Measurements from ENCODE around the gene RAB17. TPM values are rescaled to one million over a fixed set of nuclear protein-coding genes. Genes with fewer than 3 reads are reported as not detected.
A peak's percentile ranks its signal among the peaks of the same experiment; 100 is the strongest.
"Not testable (repeated sequence)": the region's sequence is repeated elsewhere in the genome, so short reads cannot be mapped to it uniquely, and the experiment has no call there.

Gene RAB17
- total RNA-seq, 1 experiment from 2014 or later: 2.0 TPM

- DNase-seq (ENCODE audit: low read depth): no peak
Measured at GRCh38 chr2:237599465-237600110, 9.1 kb upstream of the RAB17 start.

GRCh38 chr2:237598468-237599208 lies 8.1 kb upstream of the RAB17 start:
- no peak for DNase-seq (ENCODE audit: low read depth)

GRCh38 chr2:237597196-237598145 lies 6.9 kb upstream of the RAB17 start:
- DNase-seq (ENCODE audit: low read depth): no peak

- DNase-seq (ENCODE audit: low read depth): no peak
Measured at GRCh38 chr2:237596520-237597195, 6.1 kb upstream of the RAB17 start.

- DNase-seq (ENCODE audit: low read depth): not testable (repeated sequence)
Measured at GRCh38 chr2:237595829-237596519, 5.4 kb upstream of the RAB17 start.

DNA sequence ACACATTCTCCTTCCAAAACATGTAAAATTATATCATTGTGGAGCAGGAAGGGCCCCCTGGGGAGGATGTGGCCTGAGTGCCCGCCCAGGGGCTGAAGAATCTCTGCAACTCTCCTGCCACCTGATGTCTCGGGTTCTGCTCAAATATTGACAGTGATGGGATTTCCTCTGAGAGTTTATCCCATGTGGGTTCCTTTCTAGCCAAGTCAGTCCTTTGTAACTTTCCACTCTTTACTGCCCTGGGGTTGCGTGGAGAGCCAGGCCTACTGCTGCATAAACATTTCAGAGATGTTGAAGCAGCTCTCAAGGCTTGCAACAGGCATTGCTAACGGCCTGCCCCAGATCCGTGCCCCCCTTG lies 4.0 kb upstream of the RAB17 start:
- no peak for DNase-seq (ENCODE audit: low read depth)

DNA sequence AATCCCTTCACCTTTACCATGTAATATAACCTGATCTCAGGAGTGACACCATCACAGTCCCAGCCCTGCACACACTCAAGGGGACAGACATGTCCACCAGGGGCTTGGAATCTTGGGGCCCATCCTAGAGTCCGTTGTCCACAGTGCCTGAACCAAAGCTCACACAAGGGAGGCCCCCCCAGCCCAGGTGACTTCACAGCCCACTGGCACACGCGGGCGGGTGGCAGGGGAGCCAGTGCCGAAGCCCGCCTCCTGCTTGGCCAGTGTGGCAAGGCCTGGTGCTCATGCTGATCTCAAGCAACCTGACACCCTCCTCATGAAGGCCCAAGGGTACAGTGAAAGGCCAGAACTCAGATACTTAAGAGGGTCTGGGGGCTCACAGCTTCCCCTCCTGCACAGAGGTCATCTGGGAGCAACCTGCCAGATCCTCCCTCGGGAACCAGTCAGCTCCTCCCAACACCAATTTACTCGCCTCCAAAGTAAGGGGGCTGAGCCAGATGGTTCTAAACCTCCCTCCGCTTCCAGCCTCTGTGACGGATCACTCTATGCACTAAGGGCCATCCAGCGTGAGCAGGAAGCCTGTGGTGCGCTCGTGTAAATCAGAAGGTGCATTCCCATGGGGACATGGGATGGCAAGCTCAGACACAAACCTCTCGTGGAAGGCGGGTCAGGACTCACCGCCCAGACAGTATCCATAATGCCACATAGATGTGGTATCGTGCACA lies 3.2 kb upstream of the RAB17 start:
- DNase-seq (ENCODE audit: low read depth): no peak

GRCh38 chr2:237593036-237593435 lies 2.5 kb upstream of the RAB17 start:
- DNase-seq (ENCODE audit: low read depth): no peak

- DNase-seq (ENCODE audit: low read depth): no peak
Measured at GRCh38 chr2:237592425-237592980, 2.0 kb upstream of the RAB17 start.

DNA sequence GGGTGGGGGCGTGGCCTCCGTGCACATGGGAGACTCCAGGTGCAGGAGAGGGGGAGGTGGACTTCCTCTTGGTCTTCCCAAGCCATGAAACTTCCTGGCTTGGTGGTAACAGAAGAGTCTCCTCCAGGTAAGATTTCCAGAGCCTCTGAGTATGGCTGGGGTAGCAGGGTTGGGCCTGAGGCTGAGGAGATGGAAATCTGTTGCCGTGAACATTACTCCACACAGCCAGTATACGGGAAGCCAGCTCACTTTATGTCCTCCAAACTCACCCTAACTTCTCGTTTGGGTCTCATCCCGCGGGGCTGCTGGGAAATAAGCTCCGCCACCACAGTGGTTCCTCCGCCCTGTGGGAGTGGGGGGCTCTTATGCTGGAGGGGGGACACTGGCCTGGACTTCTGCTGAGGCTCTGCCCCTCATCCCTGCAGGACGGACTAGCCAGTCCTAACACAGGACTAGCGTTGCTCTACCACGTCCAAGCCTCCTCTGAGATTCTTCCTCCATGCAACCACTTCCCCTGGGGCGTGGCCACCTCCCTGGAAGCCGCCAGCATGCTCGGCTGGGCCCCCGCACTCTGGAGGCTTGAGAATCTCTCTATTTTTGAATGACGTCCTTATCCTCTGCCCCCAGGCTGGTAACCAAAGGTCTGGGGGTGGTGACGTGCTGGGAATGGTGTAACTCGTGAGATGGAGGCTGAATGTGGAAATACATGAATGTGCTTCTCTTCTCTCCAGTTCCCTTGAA lies 777 bp upstream of the RAB17 start:
- DNase-seq (ENCODE audit: low read depth): no peak

DNA sequence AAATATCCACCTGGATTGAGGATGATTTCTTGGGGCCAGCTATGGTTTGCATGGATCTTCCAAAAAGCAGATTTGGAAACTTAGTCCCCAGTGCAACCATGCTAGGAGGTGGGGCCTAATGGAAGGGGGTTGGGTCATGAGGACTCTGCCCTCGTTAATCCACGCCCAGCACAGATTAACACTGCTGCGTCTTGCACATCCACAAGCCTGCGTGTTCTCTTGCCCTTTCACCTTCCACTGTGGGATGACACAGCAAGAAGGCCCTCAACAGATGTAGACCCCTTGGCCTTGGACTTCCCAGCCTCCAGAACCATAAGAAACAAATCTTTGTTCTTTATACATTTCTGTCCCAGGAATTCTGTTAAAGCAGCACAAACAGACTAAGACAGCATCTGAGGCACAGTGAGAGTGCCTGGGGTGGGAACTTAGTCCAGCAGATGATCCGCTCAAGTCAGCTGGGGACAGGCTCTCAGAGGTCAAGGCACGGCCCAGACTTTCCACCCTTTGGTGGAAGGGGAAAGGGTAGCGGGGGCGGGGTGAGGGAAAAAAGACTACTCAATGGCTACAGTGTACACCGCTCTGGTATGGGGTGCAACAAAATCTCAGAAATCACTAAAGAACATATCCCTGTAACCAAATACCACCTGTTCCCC lies 2.4 kb downstream of the RAB17 start:
- no peak for DNase-seq (ENCODE audit: low read depth)

DNA sequence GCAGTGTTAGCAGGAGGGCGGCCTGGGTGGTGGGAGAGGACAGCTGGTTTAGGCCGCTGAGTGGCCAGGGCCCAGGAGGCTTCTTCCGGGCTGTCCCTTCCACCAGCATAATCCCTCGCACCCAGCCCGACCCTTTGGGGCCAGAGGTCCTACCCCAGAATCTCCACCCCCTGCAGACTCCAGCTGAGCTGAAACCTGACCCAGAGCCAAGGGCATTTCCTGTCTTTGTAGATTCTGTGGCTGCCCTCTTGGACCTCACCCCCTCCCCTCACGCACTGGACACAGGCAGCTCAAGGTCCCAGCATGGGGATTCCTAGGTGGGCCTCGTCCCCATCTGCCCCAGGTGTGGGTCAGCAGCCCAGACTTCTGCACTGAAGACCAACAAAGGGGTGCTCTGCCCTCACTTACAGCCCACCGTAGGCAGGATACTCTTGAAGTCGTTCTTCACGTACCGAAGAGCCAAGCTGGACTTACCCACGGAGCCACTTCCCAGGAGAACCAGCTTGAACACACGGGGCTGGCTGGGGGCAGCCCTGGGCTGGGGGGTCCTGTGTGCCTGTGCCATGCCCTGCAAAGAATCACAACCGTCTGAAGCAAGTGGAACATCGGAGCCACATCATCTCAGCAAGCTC lies 4.8 kb downstream of the RAB17 start:
- DNase-seq (ENCODE audit: low read depth): no peak

DNA sequence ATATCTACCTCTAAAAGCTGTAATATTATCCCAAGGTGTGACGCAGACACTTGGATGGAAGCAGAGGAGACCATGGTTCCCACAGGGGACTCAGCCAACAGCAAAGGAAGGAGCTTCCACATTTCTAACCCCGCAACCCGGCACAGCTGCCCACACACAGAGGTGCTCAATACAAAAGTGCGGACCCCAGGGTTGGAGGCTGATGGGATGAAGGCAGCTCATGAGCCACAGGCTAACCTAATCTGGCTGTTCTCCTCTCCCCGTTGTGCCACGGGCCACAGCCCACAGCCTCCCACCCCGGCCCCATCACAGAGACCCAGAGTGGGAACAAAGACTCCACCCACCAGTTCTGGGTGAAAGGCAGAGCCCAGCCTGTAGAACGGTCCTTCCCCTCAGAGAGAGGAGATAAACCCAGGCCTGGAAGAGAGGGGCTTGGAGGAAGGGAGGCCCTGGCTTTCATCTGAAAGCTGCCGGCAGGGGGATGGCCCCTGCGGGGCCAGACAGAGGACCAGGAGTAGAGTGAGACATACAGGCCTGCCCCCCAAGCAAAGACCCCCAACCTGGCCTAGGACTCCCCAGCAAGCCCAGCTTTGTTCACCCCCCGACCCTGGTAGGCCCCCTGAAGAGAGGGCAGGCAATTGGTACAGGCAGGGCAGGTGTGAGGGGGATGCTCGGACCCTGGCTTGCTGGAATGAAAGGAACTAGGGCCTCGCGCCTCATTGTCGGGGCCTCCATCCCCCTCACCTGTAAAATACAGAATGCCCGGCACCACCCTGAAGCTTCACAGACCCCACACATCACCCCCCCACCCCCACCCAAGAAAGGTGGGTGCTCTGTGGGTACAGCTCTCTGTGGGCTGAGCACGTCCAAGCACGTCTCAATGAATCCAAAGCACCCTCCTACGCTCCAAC lies 6.9 kb downstream of the RAB17 start:
- no peak for DNase-seq (ENCODE audit: low read depth)

GRCh38 chr2:237581751-237582746 lies 8.5 kb downstream of the RAB17 start:
- peak; percentile 58 for DNase-seq (ENCODE audit: low read depth)

DNA sequence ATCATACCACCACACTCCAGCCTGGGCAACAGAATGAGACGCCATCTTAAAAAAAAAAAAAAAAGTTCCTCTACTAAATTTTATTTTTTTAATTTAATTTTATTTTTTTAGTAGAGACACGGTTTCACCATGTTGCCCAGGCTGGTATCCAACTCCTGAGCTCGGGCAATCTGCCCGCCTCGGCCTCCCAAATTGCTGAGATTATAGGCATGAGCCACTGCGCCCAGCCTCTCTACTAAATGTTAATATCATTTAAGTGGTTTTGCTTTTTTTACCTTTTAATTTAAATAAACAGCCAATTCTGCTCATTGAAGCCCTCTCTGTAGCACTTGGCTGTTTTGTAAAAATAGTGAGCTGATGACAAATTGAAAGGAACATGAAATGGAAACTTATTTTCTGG lies 9.2 kb downstream of the RAB17 start:
- no peak for DNase-seq (ENCODE audit: low read depth)

All from LHCN-M2 (cell line).